H9 (cell line): ENCODE data around the gene CRELD2. TPM values are rescaled to one million over a fixed set of nuclear protein-coding genes. Genes with fewer than 3 reads are reported as not detected.

Source experiments
- DNase-seq: peaks from one replicate; pipeline ENCODE4 v3.0.0-alpha.2; 2017
- H2AFZ ChIP-seq: one replicate; pipeline ENCODE4 v1.6.1; 2013; ENCODE audit warnings: mild to moderate bottlenecking, low read length, control low read depth, moderate library complexity
- H2AK5ac ChIP-seq: 2 replicates; pipeline ENCODE4 v1.6.1; 2013; ENCODE audit warnings: low read length, control low read depth, mixed read lengths; ENCODE audit not compliant: insufficient read length
- H2BK120ac ChIP-seq: one replicate; pipeline ENCODE4 v1.6.1; 2013; ENCODE audit warnings: low read depth, mild to moderate bottlenecking, low read length, control low read depth, inconsistent platforms; ENCODE audit not compliant: poor library complexity, severe bottlenecking
- H2BK12ac ChIP-seq: 2 replicates; pipeline ENCODE4 v1.6.1; 2013; ENCODE audit warnings: low read length, control low read depth, mixed read lengths, low read depth; ENCODE audit not compliant: insufficient read length
- H2BK15ac ChIP-seq: 2 replicates; pipeline ENCODE4 v1.6.1; 2013; ENCODE audit warnings: low read depth, low read length, control low read depth
- H2BK20ac ChIP-seq: one replicate; pipeline ENCODE4 v1.6.1; 2013; ENCODE audit warnings: low read depth, mild to moderate bottlenecking, low read length, control low read depth, inconsistent platforms; ENCODE audit not compliant: poor library complexity, severe bottlenecking
- H2BK5ac ChIP-seq: 2 replicates; pipeline ENCODE4 v1.6.1; 2013; ENCODE audit warnings: low read length, control low read depth, mixed read lengths; ENCODE audit not compliant: insufficient read length
- H3K14ac ChIP-seq: 2 replicates; pipeline ENCODE4 v1.6.1; 2013; ENCODE audit warnings: low read length, control low read depth; ENCODE audit not compliant: insufficient read depth
- H3K18ac ChIP-seq: 2 replicates; pipeline ENCODE4 v1.6.1; 2013; ENCODE audit warnings: low read depth, mild to moderate bottlenecking, mixed read lengths, low read length, control low read depth; ENCODE audit not compliant: insufficient read length
- H3K23ac ChIP-seq: 2 replicates; pipeline ENCODE4 v1.6.1; 2013; ENCODE audit warnings: low read length, control low read depth, mixed read lengths, low read depth; ENCODE audit not compliant: insufficient read length
- H3K23me2 ChIP-seq: 2 replicates; pipeline ENCODE4 v1.6.1; 2013; ENCODE audit warnings: low read depth, mild to moderate bottlenecking, mixed read lengths, low read length, control low read depth; ENCODE audit not compliant: insufficient read length, poor library complexity, severe bottlenecking
- H3K27ac ChIP-seq: 2 replicates; pipeline ENCODE4 v1.5.1; 2013; ENCODE audit warnings: low read length, control low read depth, mixed read lengths, low read depth; ENCODE audit not compliant: insufficient read length
- H3K27me3 ChIP-seq: 2 replicates; pipeline ENCODE4 v1.6.1; 2013; ENCODE audit warnings: low read length, control low read depth, inconsistent platforms; ENCODE audit not compliant: insufficient read depth
- H3K4ac ChIP-seq: 2 replicates; pipeline ENCODE4 v1.6.1; 2013; ENCODE audit warnings: low read depth, mild to moderate bottlenecking, control low read depth, inconsistent platforms, low read length, moderate library complexity
- H3K4me1 ChIP-seq: 2 replicates; pipeline ENCODE4 v1.6.1; 2013; ENCODE audit warnings: low read length, control low read depth, inconsistent platforms; ENCODE audit not compliant: insufficient read depth
- H3K4me2 ChIP-seq: 2 replicates; pipeline ENCODE4 v1.6.1; 2013; ENCODE audit warnings: low read length, control low read depth, mixed read lengths; ENCODE audit not compliant: insufficient read length, insufficient read depth
- H3K56ac ChIP-seq: 2 replicates; pipeline ENCODE4 v1.6.1; 2013; ENCODE audit warnings: low read depth, mild to moderate bottlenecking, mixed read lengths, low read length, control low read depth; ENCODE audit not compliant: insufficient read length
- H3K79me1 ChIP-seq: 2 replicates; pipeline ENCODE4 v1.6.1; 2013; ENCODE audit warnings: low read depth, mild to moderate bottlenecking, moderate library complexity, low read length, control low read depth, inconsistent platforms; ENCODE audit not compliant: insufficient read depth, poor library complexity, severe bottlenecking
- H3K79me2 ChIP-seq: 2 replicates; pipeline ENCODE4 v1.6.1; 2013; ENCODE audit warnings: low read length, control low read depth, inconsistent platforms; ENCODE audit not compliant: insufficient read depth
- H3K9ac ChIP-seq: 2 replicates; pipeline ENCODE4 v1.6.1; 2013; ENCODE audit warnings: low read length, control low read depth, mixed read lengths; ENCODE audit not compliant: insufficient read length; ENCODE audit errors: extremely low read depth
- H3K9me3 ChIP-seq: one replicate; pipeline ENCODE4 v1.6.1; 2013; ENCODE audit warnings: low read depth, low read length, inconsistent platforms; ENCODE audit not compliant: control insufficient read depth
- H3T11ph ChIP-seq: one replicate; pipeline ENCODE4 v1.6.1; 2013; ENCODE audit warnings: mild to moderate bottlenecking, low read length, control low read depth, inconsistent platforms
- H4K20me1 ChIP-seq: one replicate; pipeline ENCODE4 v1.6.1; 2013; ENCODE audit not compliant: control insufficient read depth, insufficient read length, insufficient read depth
- H4K5ac ChIP-seq: 2 replicates; pipeline ENCODE4 v1.6.1; 2013; ENCODE audit warnings: low read depth, mild to moderate bottlenecking, mixed read lengths, low read length, control low read depth; ENCODE audit not compliant: insufficient read length
- H4K8ac ChIP-seq: replicated peaks from 2 replicates; pipeline ENCODE4 v1.6.1; 2013; ENCODE audit warnings: low read length, control low read depth, mixed read lengths, low read depth; ENCODE audit not compliant: insufficient read length
- H4K91ac ChIP-seq: 2 replicates; pipeline ENCODE4 v1.6.1; 2013; ENCODE audit warnings: low read depth, mild to moderate bottlenecking, moderate library complexity, mixed read lengths, low read length, control low read depth; ENCODE audit not compliant: insufficient read length
- H3K27ac Mint-ChIP-seq, 3 experiments: 2 replicates in 2 of 3; 3 replicates in 1 of 3; pipeline ENCODE4 v1.8.0; 2020 to 2021; ENCODE audit warnings: mixed read lengths in 3 of 3, mild to moderate bottlenecking in 1 of 3, moderate library complexity in 1 of 3
- H3K27me3 Mint-ChIP-seq: 2 replicates; pipeline ENCODE4 v1.8.0; 2021; ENCODE audit warnings: low read depth, mild to moderate bottlenecking, moderate library complexity, mixed read lengths
- H3K36me3 Mint-ChIP-seq, 3 experiments: 2 replicates in 2 of 3; 3 replicates in 1 of 3; pipeline ENCODE4 v1.8.0; 2020 to 2021; ENCODE audit warnings: low read depth in 3 of 3, mixed read lengths in 3 of 3; ENCODE audit not compliant: insufficient read depth in 1 of 3
- H3K4me1 Mint-ChIP-seq, 2 experiments: 2 replicates each; pipeline ENCODE4 v1.8.0; 2020; ENCODE audit warnings: mixed read lengths in 2 of 2
- H3K4me3 Mint-ChIP-seq, 2 experiments: 2 replicates in 1 of 2; 3 replicates in 1 of 2; pipeline ENCODE4 v1.8.0; 2020 to 2021; ENCODE audit warnings: mild to moderate bottlenecking in 2 of 2, mixed read lengths in 2 of 2, moderate library complexity in 1 of 2
- H3K9me3 Mint-ChIP-seq, 2 experiments: 2 replicates in 1 of 2; 3 replicates in 1 of 2; pipeline ENCODE4 v1.8.0; 2020; ENCODE audit warnings: mild to moderate bottlenecking in 2 of 2, mixed read lengths in 2 of 2, moderate library complexity in 1 of 2
- CTCF ChIP-seq: fragments of 200-600 bp; sonication (generic); conservative IDR thresholded peaks from 3 replicates; pipeline ENCODE4 v1.8.0; 2021; ENCODE audit warnings: antibody characterized with exemption, mild to moderate bottlenecking
- WGBS: extraction: QIAGEN DNeasy Blood & Tissue Kit; methylation state at CpG from one replicate; pipeline ENCODE4 v1.1.7; 2013; ENCODE audit warnings: missing lambda C conversion rate, low lambda C conversion rate, mixed read lengths; ENCODE audit not compliant: insufficient read length; ENCODE audit errors: extremely low coverage; 5-methylcytosine and 5-hydroxymethylcytosine counted together
- total RNA-seq: library from RNA; stranded (reverse); gene quantifications from 2 replicates; pipeline ENCODE4 v1.2.1, GENCODE V29; 2021

The CRELD2 gene
- total RNA-seq, 1 experiment from 2014 or later, result 34.7 TPM

- Histone ChIP-seq H2AK5ac (no peak overlapping the region), H3K9ac (no peak overlapping the region), H3K27me3 (no peaks in the 10 kb centered on the region; the same call in 1 of the 2 replicates), H3K23me2 (peaks cover 4% of the 10 kb centered on the region), H2BK15ac (no peak overlapping the region), H4K20me1 (no peaks in the 10 kb centered on the region), H4K91ac (no peak overlapping the region), H3K14ac (no peak overlapping the region), H3K23ac (no peak overlapping the region), H3K79me1 (no peaks in the 10 kb centered on the region), H3K27ac (no peak overlapping the region), H3K56ac (no peak overlapping the region), H3K79me2 (no peaks in the 10 kb centered on the region), H3K4me1 (no peaks in the 10 kb centered on the region), H2BK12ac (no peak overlapping the region), H2AFZ (no peak overlapping the region), H3T11ph (no peak overlapping the region), H3K9me3 (no peaks in the 10 kb centered on the region), H4K8ac (no peak overlapping the region), H2BK120ac (no peak overlapping the region), H4K5ac (no peak overlapping the region), H2BK20ac (no peak overlapping the region), H3K4me2 (no peak overlapping the region), H2BK5ac (no peak overlapping the region), H3K18ac (no peak overlapping the region), H3K4ac (no peak overlapping the region)
- H3K27me3 Mint-ChIP-seq, result peaks cover 26% of the 10 kb centered on the region
- TF ChIP-seq CTCF, result no peak
- no peak overlapping the region for H3K27ac Mint-ChIP-seq
- no peak for DNase-seq
- peaks cover 3 to 11% of the 10 kb centered on the region in 2 experiments; a peak in 2 of 4 replicates for H3K4me1 Mint-ChIP-seq
- WGBS, result no CpG with 5 or more reads among the region's 21 CpGs
- H3K36me3 Mint-ChIP-seq, result peaks cover 0 to 11% (median 0%) of the 10 kb centered on the region in 3 experiments; a peak in 2 of 7 replicates
- no peaks in the 10 kb centered on the region for H3K9me3 Mint-ChIP-seq
- H3K4me3 Mint-ChIP-seq, result peak overlapping the region in 1 of 2 experiments; percentile 51; a peak in 2 of 5 replicates
These were observed 11.7 kb downstream of the CRELD2 start for GRCh38 chr22:49929994-49930575.
